ENCODE results near the gene C1orf50.

C1orf50 gene

GRCh38 chr1:42739753-42740700, 27.0 kb upstream of the C1orf50 start, which contains the start of gene CLDN19:
TSS of gene CLDN19 (minus strand) at chr1:42740236. CDS start at chr1:42740063, 173 bp downstream.
- no peak for TF ChIP-seq CTCF (IDR thresholded peaks at IDR 0.05; ENCODE audit: control extremely low read depth, extremely low read depth, low read depth, missing control alignments)
- ChIA-PET POLR2A (no interaction called here), CTCF (no interaction called here)
- no peak for DNase-seq (ENCODE audit: extremely low spot score)

- POLR2A ChIA-PET, result no interaction called here
- CTCF ChIA-PET, result no interaction called here
- no peak for TF ChIP-seq CTCF (IDR thresholded peaks at IDR 0.05; ENCODE audit: control extremely low read depth, extremely low read depth, low read depth, missing control alignments)
- DNase-seq (ENCODE audit: extremely low spot score), result no peak
Measured at GRCh38 chr1:42740851-42741580, 26.0 kb upstream of the C1orf50 start.

GRCh38 chr1:42741706-42742105, 25.3 kb upstream of the C1orf50 start:
- TF ChIP-seq CTCF (IDR thresholded peaks at IDR 0.05; ENCODE audit: control extremely low read depth, extremely low read depth, low read depth, missing control alignments), result no peak
- DNase-seq (ENCODE audit: extremely low spot score), result no peak
- CTCF ChIA-PET, result no interaction called here
- POLR2A ChIA-PET, result no interaction called here

- DNase-seq (ENCODE audit: extremely low spot score), result no peak
- POLR2A ChIA-PET, result no interaction called here
- CTCF ChIA-PET, result no interaction called here
- no peak for TF ChIP-seq CTCF (IDR thresholded peaks at IDR 0.05; ENCODE audit: control extremely low read depth, extremely low read depth, low read depth, missing control alignments)
Measured at GRCh38 chr1:42742141-42742540, 24.9 kb upstream of the C1orf50 start.

- no peak for DNase-seq (ENCODE audit: extremely low spot score)
- POLR2A ChIA-PET, result no interaction called here
- no peak for TF ChIP-seq CTCF (IDR thresholded peaks at IDR 0.05; ENCODE audit: control extremely low read depth, extremely low read depth, low read depth, missing control alignments)
- CTCF ChIA-PET, result no interaction called here
Measured at GRCh38 chr1:42742617-42743316, 24.3 kb upstream of the C1orf50 start.

Measured in GM10248 (cell line).